ENCODE data around the gene CADPS2.

Gene CADPS2

GRCh38 chr7:122889116-122889515 is 2.9 kb upstream of the CADPS2 start:
- no peak for DNase-seq (ENCODE audit: insufficient read length, low spot score)
- no peak for FAIRE-seq
- TF ChIP-seq TAF1 (IDR thresholded peaks at IDR 0.05; ENCODE audit: low read depth, low read length): no peak
- TF ChIP-seq POU2F2 (IDR thresholded peaks at IDR 0.05; ENCODE audit: low read depth, low read length): no peak
- TF ChIP-seq POLR2A (IDR thresholded peaks at IDR 0.05; ENCODE audit: low read depth, low read length): no peak
- TF ChIP-seq PAX5 (IDR thresholded peaks at IDR 0.05; ENCODE audit: insufficient read depth, low read length, severe bottlenecking): no peak
- no peak for TF ChIP-seq POLR2AphosphoS5 (IDR thresholded peaks at IDR 0.05; ENCODE audit: low read depth, low read length)
- no peak for TF ChIP-seq SPI1 (IDR thresholded peaks at IDR 0.05; ENCODE audit: low read depth, low read length)

- FAIRE-seq: no peak
- TF ChIP-seq SPI1 (IDR thresholded peaks at IDR 0.05; ENCODE audit: low read depth, low read length) (no peak), TAF1 (IDR thresholded peaks at IDR 0.05; ENCODE audit: low read depth, low read length) (no peak), PAX5 (IDR thresholded peaks at IDR 0.05; ENCODE audit: insufficient read depth, low read length, severe bottlenecking) (no peak), POLR2A (IDR thresholded peaks at IDR 0.05; ENCODE audit: low read depth, low read length) (no peak), POLR2AphosphoS5 (IDR thresholded peaks at IDR 0.05; ENCODE audit: low read depth, low read length) (no peak), POU2F2 (IDR thresholded peaks at IDR 0.05; ENCODE audit: low read depth, low read length) (no peak)
Observed at GRCh38 chr7:122887848-122888247, 1.6 kb upstream of the CADPS2 start.

GRCh38 chr7:122887198-122887597 is 938 bp upstream of the CADPS2 start:
- no peak for FAIRE-seq
- TF ChIP-seq PAX5 (IDR thresholded peaks at IDR 0.05; ENCODE audit: insufficient read depth, low read length, severe bottlenecking) (no peak), POLR2A (IDR thresholded peaks at IDR 0.05; ENCODE audit: low read depth, low read length) (no peak), POLR2AphosphoS5 (IDR thresholded peaks at IDR 0.05; ENCODE audit: low read depth, low read length) (no peak), SPI1 (IDR thresholded peaks at IDR 0.05; ENCODE audit: low read depth, low read length) (no peak), POU2F2 (IDR thresholded peaks at IDR 0.05; ENCODE audit: low read depth, low read length) (no peak)
- DNase-seq (ENCODE audit: insufficient read length, low spot score): no peak

More at GRCh38 chr7:122887848-122888247, 1.6 kb upstream of the CADPS2 start:
- DNase-seq (ENCODE audit: insufficient read length, low spot score): no peak

GRCh38 chr7:122885583-122886356 is 490 bp downstream of the CADPS2 start:
- no peak for FAIRE-seq
- peak; percentile 19 for DNase-seq (ENCODE audit: insufficient read length, low spot score)
- no peak for TF ChIP-seq TAF1 (IDR thresholded peaks at IDR 0.05; ENCODE audit: low read depth, low read length)

GRCh38 chr7:122884186-122884585 is 2.1 kb downstream of the CADPS2 start:
- FAIRE-seq: no peak
- DNase-seq (ENCODE audit: insufficient read length, low spot score): no peak
- TF ChIP-seq SPI1 (IDR thresholded peaks at IDR 0.05; ENCODE audit: low read depth, low read length): no peak
- TF ChIP-seq TAF1 (IDR thresholded peaks at IDR 0.05; ENCODE audit: low read depth, low read length): no peak
- no peak for TF ChIP-seq PAX5 (IDR thresholded peaks at IDR 0.05; ENCODE audit: insufficient read depth, low read length, severe bottlenecking)
- no peak for TF ChIP-seq POU2F2 (IDR thresholded peaks at IDR 0.05; ENCODE audit: low read depth, low read length)
- TF ChIP-seq POLR2AphosphoS5 (IDR thresholded peaks at IDR 0.05; ENCODE audit: low read depth, low read length): no peak

GRCh38 chr7:122883049-122883680 is 3.1 kb downstream of the CADPS2 start:
- no peak for DNase-seq (ENCODE audit: insufficient read length, low spot score)
- no peak for TF ChIP-seq POLR2A (IDR thresholded peaks at IDR 0.05; ENCODE audit: low read depth, low read length)
- no peak for TF ChIP-seq PAX5 (IDR thresholded peaks at IDR 0.05; ENCODE audit: insufficient read depth, low read length, severe bottlenecking)
- no peak for TF ChIP-seq POLR2AphosphoS5 (IDR thresholded peaks at IDR 0.05; ENCODE audit: low read depth, low read length)
- TF ChIP-seq TAF1 (IDR thresholded peaks at IDR 0.05; ENCODE audit: low read depth, low read length): no peak
- TF ChIP-seq SPI1 (IDR thresholded peaks at IDR 0.05; ENCODE audit: low read depth, low read length): no peak
- TF ChIP-seq POU2F2 (IDR thresholded peaks at IDR 0.05; ENCODE audit: low read depth, low read length): no peak
- FAIRE-seq: no peak

GRCh38 chr7:122881324-122881723 is 4.9 kb downstream of the CADPS2 start:
- TF ChIP-seq SPI1 (IDR thresholded peaks at IDR 0.05; ENCODE audit: low read depth, low read length) (no peak), POLR2AphosphoS5 (IDR thresholded peaks at IDR 0.05; ENCODE audit: low read depth, low read length) (no peak), TAF1 (IDR thresholded peaks at IDR 0.05; ENCODE audit: low read depth, low read length) (no peak), POLR2A (IDR thresholded peaks at IDR 0.05; ENCODE audit: low read depth, low read length) (no peak), POU2F2 (IDR thresholded peaks at IDR 0.05; ENCODE audit: low read depth, low read length) (no peak), PAX5 (IDR thresholded peaks at IDR 0.05; ENCODE audit: insufficient read depth, low read length, severe bottlenecking) (no peak)
- no peak for DNase-seq (ENCODE audit: insufficient read length, low spot score)
- FAIRE-seq: no peak

GRCh38 chr7:122869260-122869659 is 17.0 kb downstream of the CADPS2 start:
- DNase-seq (ENCODE audit: insufficient read length, low spot score) (no peak), FAIRE-seq (no peak)
- no peak for TF ChIP-seq POLR2A (IDR thresholded peaks at IDR 0.05; ENCODE audit: low read depth, low read length)
- no peak for TF ChIP-seq PAX5 (IDR thresholded peaks at IDR 0.05; ENCODE audit: insufficient read depth, low read length, severe bottlenecking)
- TF ChIP-seq SPI1 (IDR thresholded peaks at IDR 0.05; ENCODE audit: low read depth, low read length): no peak
- no peak for TF ChIP-seq POU2F2 (IDR thresholded peaks at IDR 0.05; ENCODE audit: low read depth, low read length)
- TF ChIP-seq TAF1 (IDR thresholded peaks at IDR 0.05; ENCODE audit: low read depth, low read length): no peak
- TF ChIP-seq POLR2AphosphoS5 (IDR thresholded peaks at IDR 0.05; ENCODE audit: low read depth, low read length): no peak

- TF ChIP-seq POLR2A (IDR thresholded peaks at IDR 0.05; ENCODE audit: low read depth, low read length) (no peak), POLR2AphosphoS5 (IDR thresholded peaks at IDR 0.05; ENCODE audit: low read depth, low read length) (no peak), SPI1 (IDR thresholded peaks at IDR 0.05; ENCODE audit: low read depth, low read length) (no peak), TAF1 (IDR thresholded peaks at IDR 0.05; ENCODE audit: low read depth, low read length) (no peak), POU2F2 (IDR thresholded peaks at IDR 0.05; ENCODE audit: low read depth, low read length) (no peak), PAX5 (IDR thresholded peaks at IDR 0.05; ENCODE audit: insufficient read depth, low read length, severe bottlenecking) (no peak)
- DNase-seq (ENCODE audit: insufficient read length, low spot score): no peak
Observed at GRCh38 chr7:122867471-122867980, 18.7 kb downstream of the CADPS2 start.

More at GRCh38 chr7:122867471-122867980, 18.7 kb downstream of the CADPS2 start:
- FAIRE-seq: no peak
